Skeletal muscle satellite cell (primary cell): Measurements from ENCODE around the gene DIS3L2.
"Not testable (repeated sequence)": the region's sequence is repeated elsewhere in the genome, so short reads cannot be mapped to it uniquely, and the experiment has no call there.

Experiments used
- H3K27me3 ChIP-seq: 2 replicates; pipeline ENCODE4 v1.7.0; 2013; ENCODE audit warnings: low read length; ENCODE audit not compliant: control insufficient read depth, insufficient read depth
- H3K36me3 ChIP-seq: 2 replicates; pipeline ENCODE4 v1.7.0; 2013; ENCODE audit warnings: mild to moderate bottlenecking, control low read depth, low read length; ENCODE audit not compliant: insufficient read depth
- H3K4me1 ChIP-seq: 2 replicates; pipeline ENCODE4 v1.7.0; 2013; ENCODE audit warnings: low read length; ENCODE audit not compliant: control insufficient read depth, insufficient read depth
- H3K4me2 ChIP-seq: 2 replicates; pipeline ENCODE4 v1.7.0; 2013; ENCODE audit warnings: mild to moderate bottlenecking, low read length
- H3K4me3 ChIP-seq: 2 replicates; pipeline ENCODE4 v1.7.0; 2013; ENCODE audit warnings: low read length
- H3K9ac ChIP-seq: 2 replicates; pipeline ENCODE4 v1.7.0; 2013; ENCODE audit warnings: mild to moderate bottlenecking, low read depth, low read length, moderate library complexity
- H3K9me3 ChIP-seq: replicated peaks from 2 replicates; pipeline ENCODE4 v1.7.0; 2013; ENCODE audit warnings: mild to moderate bottlenecking, control low read depth, low read length

DIS3L2 gene

GRCh38 chr2:232323967-232324366 lies 362.5 kb downstream of the DIS3L2 start:
- not testable (repeated sequence) for H3K4me3 ChIP-seq, H3K4me1 ChIP-seq, H3K27me3 ChIP-seq, H3K4me2 ChIP-seq, H3K9me3 ChIP-seq, H3K36me3 ChIP-seq, H3K9ac ChIP-seq

- no peaks in the 10 kb centered on the region for H3K9me3 ChIP-seq
- no peaks in the 10 kb centered on the region for H3K4me1 ChIP-seq
- no peaks in the 10 kb centered on the region for H3K36me3 ChIP-seq
- no peaks in the 10 kb centered on the region for H3K27me3 ChIP-seq
- no peak overlapping the region for H3K9ac ChIP-seq
- H3K4me2 ChIP-seq = no peak overlapping the region
- H3K4me3 ChIP-seq = no peak overlapping the region
Observed at GRCh38 chr2:232324778-232325177, 363.3 kb downstream of the DIS3L2 start.

GRCh38 chr2:232325324-232326273 lies 364.1 kb downstream of the DIS3L2 start:
- no peak overlapping the region for H3K9ac ChIP-seq
- no peaks in the 10 kb centered on the region for H3K36me3 ChIP-seq
- H3K9me3 ChIP-seq = no peaks in the 10 kb centered on the region
- no peaks in the 10 kb centered on the region for H3K4me1 ChIP-seq
- no peaks in the 10 kb centered on the region for H3K27me3 ChIP-seq
- no peak overlapping the region for H3K4me2 ChIP-seq
- H3K4me3 ChIP-seq = no peak overlapping the region

- H3K4me2 ChIP-seq, H3K4me1 ChIP-seq, H3K9me3 ChIP-seq, H3K27me3 ChIP-seq, H3K4me3 ChIP-seq, H3K36me3 ChIP-seq, H3K9ac ChIP-seq: not testable (repeated sequence)
Observed at GRCh38 chr2:232326274-232327104, 365.0 kb downstream of the DIS3L2 start.

GRCh38 chr2:232327105-232328031 lies 365.9 kb downstream of the DIS3L2 start:
- H3K4me3 ChIP-seq = no peak overlapping the region
- H3K4me1 ChIP-seq = no peaks in the 10 kb centered on the region
- no peaks in the 10 kb centered on the region for H3K36me3 ChIP-seq
- no peak overlapping the region for H3K4me2 ChIP-seq
- no peaks in the 10 kb centered on the region for H3K27me3 ChIP-seq
- H3K9me3 ChIP-seq = no peaks in the 10 kb centered on the region
- H3K9ac ChIP-seq = no peak overlapping the region

GRCh38 chr2:232328032-232328422 lies 366.5 kb downstream of the DIS3L2 start:
- Histone ChIP-seq H3K4me3 (no peak overlapping the region), H3K36me3 (no peaks in the 10 kb centered on the region), H3K27me3 (no peaks in the 10 kb centered on the region), H3K9ac (no peak overlapping the region), H3K4me2 (no peak overlapping the region), H3K4me1 (no peaks in the 10 kb centered on the region), H3K9me3 (no peaks in the 10 kb centered on the region)

- Histone ChIP-seq H3K36me3 (no peaks in the 10 kb centered on the region), H3K27me3 (no peaks in the 10 kb centered on the region), H3K4me2 (no peak overlapping the region), H3K9me3 (no peaks in the 10 kb centered on the region), H3K9ac (no peak overlapping the region), H3K4me1 (no peaks in the 10 kb centered on the region), H3K4me3 (no peak overlapping the region)
Observed at GRCh38 chr2:232328516-232329460, 367.3 kb downstream of the DIS3L2 start.

GRCh38 chr2:232329716-232330067 lies 368.2 kb downstream of the DIS3L2 start:
- H3K4me2 ChIP-seq = no peak overlapping the region
- H3K27me3 ChIP-seq = no peaks in the 10 kb centered on the region
- no peaks in the 10 kb centered on the region for H3K4me1 ChIP-seq
- H3K9ac ChIP-seq = no peak overlapping the region
- no peak overlapping the region for H3K4me3 ChIP-seq
- H3K9me3 ChIP-seq = no peaks in the 10 kb centered on the region
- H3K36me3 ChIP-seq = no peaks in the 10 kb centered on the region

- Histone ChIP-seq H3K27me3 (no peaks in the 10 kb centered on the region), H3K4me2 (no peak overlapping the region), H3K9ac (no peak overlapping the region), H3K4me1 (no peaks in the 10 kb centered on the region), H3K4me3 (no peak overlapping the region), H3K36me3 (no peaks in the 10 kb centered on the region), H3K9me3 (no peaks in the 10 kb centered on the region)
Observed at GRCh38 chr2:232330068-232330999, 368.8 kb downstream of the DIS3L2 start.

- not testable (repeated sequence) for H3K36me3 ChIP-seq, H3K4me2 ChIP-seq, H3K4me3 ChIP-seq, H3K4me1 ChIP-seq, H3K9me3 ChIP-seq, H3K9ac ChIP-seq, H3K27me3 ChIP-seq
Observed at GRCh38 chr2:232331061-232331460, 369.5 kb downstream of the DIS3L2 start.
